GM23338 (cell line): ENCODE measurements around the gene AKAP13. TPM values are rescaled to one million over a fixed set of nuclear protein-coding genes. Genes with fewer than 3 reads are reported as not detected.

Source experiments
- ATAC-seq: fragments of 200-7000 bp; cut with Tn5 transposase; 3 replicates; pipeline ENCODE4 v1.9.1; 2020
- DNase-seq: peaks from one replicate; pipeline ENCODE4 v3.0.0-alpha.2; 2015; ENCODE audit warnings: low spot score
- H2AFZ ChIP-seq: fragments of 200-600 bp; sonication (generic); 2 replicates; pipeline ENCODE4 v1.8.0; 2016; ENCODE audit warnings: antibody characterized with exemption, mild to moderate bottlenecking, moderate library complexity
- H3F3A ChIP-seq: fragments of 200-600 bp; sonication (generic); replicated peaks from 2 replicates; pipeline ENCODE4 v1.8.0; 2017; ENCODE audit warnings: antibody characterized with exemption, mixed run types, low read depth
- H3K27ac ChIP-seq: fragments of 200-600 bp; sonication (generic); 2 replicates; pipeline ENCODE4 v1.6.1; 2016; ENCODE audit warnings: low read depth
- H3K27me3 ChIP-seq: fragments of 200-600 bp; sonication (generic); 2 replicates; pipeline ENCODE4 v1.8.0; 2016; ENCODE audit warnings: mild to moderate bottlenecking, mixed run types, moderate library complexity; ENCODE audit not compliant: insufficient read depth
- H3K36me3 ChIP-seq: fragments of 200-600 bp; sonication (generic); 2 replicates; pipeline ENCODE4 v1.8.0; 2016; ENCODE audit warnings: mild to moderate bottlenecking; ENCODE audit not compliant: insufficient read depth
- H3K4me1 ChIP-seq: fragments of 200-600 bp; sonication (generic); 2 replicates; pipeline ENCODE4 v1.8.0; 2016; ENCODE audit warnings: mild to moderate bottlenecking, moderate library complexity; ENCODE audit not compliant: insufficient read depth
- H3K4me2 ChIP-seq: fragments of 200-600 bp; sonication (generic); 2 replicates; pipeline ENCODE4 v1.7.1; 2017; ENCODE audit warnings: mixed run types
- H3K4me3 ChIP-seq: fragments of 200-600 bp; sonication (generic); 2 replicates; pipeline ENCODE4 v1.6.1; 2016; ENCODE audit warnings: mixed run types
- H3K79me2 ChIP-seq: fragments of 200-600 bp; sonication (generic); replicated peaks from 2 replicates; pipeline ENCODE4 v1.8.0; 2017; ENCODE audit warnings: mild to moderate bottlenecking; ENCODE audit not compliant: insufficient read depth
- H3K9me2 ChIP-seq: fragments of 200-600 bp; sonication (generic); 2 replicates; pipeline ENCODE4 v1.8.0; 2017; ENCODE audit not compliant: insufficient read depth
- H4K20me1 ChIP-seq: fragments of 200-600 bp; sonication (generic); replicated peaks from 2 replicates; pipeline ENCODE4 v1.8.0; 2017; ENCODE audit warnings: mild to moderate bottlenecking; ENCODE audit not compliant: insufficient read depth
- H3K27ac Mint-ChIP-seq: 2 replicates; pipeline ENCODE4 v1.8.0; 2020; ENCODE audit warnings: inconsistent platforms, mild to moderate bottlenecking, moderate library complexity, mixed read lengths
- H3K27me3 Mint-ChIP-seq: 3 replicates; pipeline ENCODE4 v1.8.0; 2022; ENCODE audit warnings: low read depth, mild to moderate bottlenecking, moderate library complexity, mixed read lengths, inconsistent platforms; ENCODE audit not compliant: insufficient read depth, poor library complexity
- H3K36me3 Mint-ChIP-seq: 3 replicates; pipeline ENCODE4 v1.8.0; 2021; ENCODE audit warnings: low read depth, mild to moderate bottlenecking, inconsistent platforms, moderate library complexity, mixed read lengths
- H3K4me1 Mint-ChIP-seq: 3 replicates; pipeline ENCODE4 v1.8.0; 2020; ENCODE audit warnings: mild to moderate bottlenecking, inconsistent platforms, mixed read lengths
- H3K4me3 Mint-ChIP-seq: 3 replicates; pipeline ENCODE4 v1.8.0; 2021; ENCODE audit warnings: moderate library complexity, mild to moderate bottlenecking, inconsistent platforms, mixed read lengths
- H3K9me3 Mint-ChIP-seq: 3 replicates; pipeline ENCODE4 v1.8.0; 2020; ENCODE audit warnings: moderate library complexity, mild to moderate bottlenecking, inconsistent platforms, mixed read lengths
- CREB1 ChIP-seq: fragments of 250-450 bp; sonication (Bioruptor Pico); IDR thresholded peaks from 2 replicates; pipeline ENCODE4 v1.5.0; 2020; ENCODE audit warnings: low read depth, mild to moderate bottlenecking, moderate library complexity
- CTCF ChIP-seq, 2 experiments: fragments of 200-600 bp in 1 of 2; sonication (generic) in 1 of 2; conservative IDR thresholded peaks; 2 replicates each; pipeline versions ENCODE4 v1.5.1 to v1.6.1; 2016 to 2017; ENCODE audit warnings: antibody characterized with exemption in 2 of 2, low read depth in 2 of 2, mild to moderate bottlenecking in 2 of 2, moderate library complexity in 1 of 2
- ETS1 ChIP-seq: IDR thresholded peaks from 2 replicates; pipeline ENCODE4 v1.6.1; 2016; ENCODE audit warnings: antibody characterized with exemption
- EZH2 ChIP-seq: fragments of 200-600 bp; sonication (generic); IDR thresholded peaks from one replicate; pipeline ENCODE4 v1.8.0; 2017; ENCODE audit warnings: antibody characterized with exemption, mild to moderate bottlenecking, low read depth; ENCODE audit not compliant: unreplicated experiment
- EZH2phosphoT487 ChIP-seq: fragments of 200-600 bp; sonication (generic); IDR thresholded peaks from one replicate; pipeline ENCODE4 v1.8.1; 2018; ENCODE audit warnings: antibody characterized with exemption; ENCODE audit not compliant: unreplicated experiment
- NANOG ChIP-seq: IDR thresholded peaks from 2 replicates; pipeline ENCODE4 v1.6.1; 2016; ENCODE audit warnings: antibody characterized with exemption, borderline replicate concordance
- POLR2AphosphoS5 ChIP-seq: IDR thresholded peaks from 2 replicates; pipeline ENCODE4 v1.6.1; 2016; ENCODE audit warnings: antibody characterized with exemption, low read depth
- STAT1 ChIP-seq: IDR thresholded peaks from one replicate; pipeline ENCODE4 v1.6.1; 2016; ENCODE audit warnings: antibody characterized with exemption; ENCODE audit not compliant: unreplicated experiment
- ZNF114 ChIP-seq: fragments of 250-450 bp; sonication (Bioruptor Pico); IDR thresholded peaks from 2 replicates; pipeline ENCODE4 v1.5.0; 2020; ENCODE audit warnings: mild to moderate bottlenecking, moderate library complexity
- ZNF331 ChIP-seq: fragments of 250-450 bp; sonication (Bioruptor Pico); IDR thresholded peaks from 2 replicates; pipeline ENCODE4 v1.5.0; 2020; ENCODE audit warnings: low read depth, mild to moderate bottlenecking, moderate library complexity
- polyA plus RNA-seq: library from polyadenylated mRNA; unstranded; fragments of >200 nt; fragmentation: Nextera tagmentation; extraction: Ambion mirVana; gene quantifications from 2 replicates; pipeline ENCODE4 v1.2.1, GENCODE V29; 2016
- total RNA-seq: library from RNA; depleted of rRNA; stranded (reverse); fragments of >200 nt; shearing (Covaris generic); gene quantifications from 2 replicates; pipeline ENCODE4 v1.2.3, GENCODE V29; 2014
- TF ChIP-seq, protein P1 (sequence below): IDR thresholded peaks from one replicate; pipeline ENCODE4 v1.6.1; 2018; ENCODE audit warnings: antibody characterized with exemption; ENCODE audit not compliant: unreplicated experiment
- TF ChIP-seq, protein P2 (sequence below): fragments of 250-450 bp; sonication (Bioruptor Pico); IDR thresholded peaks from 2 replicates; pipeline ENCODE4 v1.5.0; 2020; ENCODE audit warnings: mild to moderate bottlenecking, moderate library complexity

Gene AKAP13
- total and polyA plus RNA-seq, 2 experiments from 2014 or later = 46.2 to 60.7 TPM

- TF ChIP-seq ETS1 (no peak), POLR2AphosphoS5 (no peak), EZH2phosphoT487 (no peak), ZNF114 (CRISPR knock-in tag) (no peak), ZNF331 (CRISPR knock-in tag) (no peak), CREB1 (CRISPR knock-in tag) (no peak), NANOG (no peak), EZH2 (no peak), STAT1 (no peak), CTCF (conservative IDR thresholded peaks at IDR 0.05; ENCODE audit: low read depth in 2 of 2) (no peak)
- TF ChIP-seq, protein P1, sequence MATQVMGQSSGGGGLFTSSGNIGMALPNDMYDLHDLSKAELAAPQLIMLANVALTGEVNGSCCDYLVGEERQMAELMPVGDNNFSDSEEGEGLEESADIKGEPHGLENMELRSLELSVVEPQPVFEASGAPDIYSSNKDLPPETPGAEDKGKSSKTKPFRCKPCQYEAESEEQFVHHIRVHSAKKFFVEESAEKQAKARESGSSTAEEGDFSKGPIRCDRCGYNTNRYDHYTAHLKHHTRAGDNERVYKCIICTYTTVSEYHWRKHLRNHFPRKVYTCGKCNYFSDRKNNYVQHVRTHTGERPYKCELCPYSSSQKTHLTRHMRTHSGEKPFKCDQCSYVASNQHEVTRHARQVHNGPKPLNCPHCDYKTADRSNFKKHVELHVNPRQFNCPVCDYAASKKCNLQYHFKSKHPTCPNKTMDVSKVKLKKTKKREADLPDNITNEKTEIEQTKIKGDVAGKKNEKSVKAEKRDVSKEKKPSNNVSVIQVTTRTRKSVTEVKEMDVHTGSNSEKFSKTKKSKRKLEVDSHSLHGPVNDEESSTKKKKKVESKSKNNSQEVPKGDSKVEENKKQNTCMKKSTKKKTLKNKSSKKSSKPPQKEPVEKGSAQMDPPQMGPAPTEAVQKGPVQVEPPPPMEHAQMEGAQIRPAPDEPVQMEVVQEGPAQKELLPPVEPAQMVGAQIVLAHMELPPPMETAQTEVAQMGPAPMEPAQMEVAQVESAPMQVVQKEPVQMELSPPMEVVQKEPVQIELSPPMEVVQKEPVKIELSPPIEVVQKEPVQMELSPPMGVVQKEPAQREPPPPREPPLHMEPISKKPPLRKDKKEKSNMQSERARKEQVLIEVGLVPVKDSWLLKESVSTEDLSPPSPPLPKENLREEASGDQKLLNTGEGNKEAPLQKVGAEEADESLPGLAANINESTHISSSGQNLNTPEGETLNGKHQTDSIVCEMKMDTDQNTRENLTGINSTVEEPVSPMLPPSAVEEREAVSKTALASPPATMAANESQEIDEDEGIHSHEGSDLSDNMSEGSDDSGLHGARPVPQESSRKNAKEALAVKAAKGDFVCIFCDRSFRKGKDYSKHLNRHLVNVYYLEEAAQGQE = no peak
- TF ChIP-seq, protein P2, sequence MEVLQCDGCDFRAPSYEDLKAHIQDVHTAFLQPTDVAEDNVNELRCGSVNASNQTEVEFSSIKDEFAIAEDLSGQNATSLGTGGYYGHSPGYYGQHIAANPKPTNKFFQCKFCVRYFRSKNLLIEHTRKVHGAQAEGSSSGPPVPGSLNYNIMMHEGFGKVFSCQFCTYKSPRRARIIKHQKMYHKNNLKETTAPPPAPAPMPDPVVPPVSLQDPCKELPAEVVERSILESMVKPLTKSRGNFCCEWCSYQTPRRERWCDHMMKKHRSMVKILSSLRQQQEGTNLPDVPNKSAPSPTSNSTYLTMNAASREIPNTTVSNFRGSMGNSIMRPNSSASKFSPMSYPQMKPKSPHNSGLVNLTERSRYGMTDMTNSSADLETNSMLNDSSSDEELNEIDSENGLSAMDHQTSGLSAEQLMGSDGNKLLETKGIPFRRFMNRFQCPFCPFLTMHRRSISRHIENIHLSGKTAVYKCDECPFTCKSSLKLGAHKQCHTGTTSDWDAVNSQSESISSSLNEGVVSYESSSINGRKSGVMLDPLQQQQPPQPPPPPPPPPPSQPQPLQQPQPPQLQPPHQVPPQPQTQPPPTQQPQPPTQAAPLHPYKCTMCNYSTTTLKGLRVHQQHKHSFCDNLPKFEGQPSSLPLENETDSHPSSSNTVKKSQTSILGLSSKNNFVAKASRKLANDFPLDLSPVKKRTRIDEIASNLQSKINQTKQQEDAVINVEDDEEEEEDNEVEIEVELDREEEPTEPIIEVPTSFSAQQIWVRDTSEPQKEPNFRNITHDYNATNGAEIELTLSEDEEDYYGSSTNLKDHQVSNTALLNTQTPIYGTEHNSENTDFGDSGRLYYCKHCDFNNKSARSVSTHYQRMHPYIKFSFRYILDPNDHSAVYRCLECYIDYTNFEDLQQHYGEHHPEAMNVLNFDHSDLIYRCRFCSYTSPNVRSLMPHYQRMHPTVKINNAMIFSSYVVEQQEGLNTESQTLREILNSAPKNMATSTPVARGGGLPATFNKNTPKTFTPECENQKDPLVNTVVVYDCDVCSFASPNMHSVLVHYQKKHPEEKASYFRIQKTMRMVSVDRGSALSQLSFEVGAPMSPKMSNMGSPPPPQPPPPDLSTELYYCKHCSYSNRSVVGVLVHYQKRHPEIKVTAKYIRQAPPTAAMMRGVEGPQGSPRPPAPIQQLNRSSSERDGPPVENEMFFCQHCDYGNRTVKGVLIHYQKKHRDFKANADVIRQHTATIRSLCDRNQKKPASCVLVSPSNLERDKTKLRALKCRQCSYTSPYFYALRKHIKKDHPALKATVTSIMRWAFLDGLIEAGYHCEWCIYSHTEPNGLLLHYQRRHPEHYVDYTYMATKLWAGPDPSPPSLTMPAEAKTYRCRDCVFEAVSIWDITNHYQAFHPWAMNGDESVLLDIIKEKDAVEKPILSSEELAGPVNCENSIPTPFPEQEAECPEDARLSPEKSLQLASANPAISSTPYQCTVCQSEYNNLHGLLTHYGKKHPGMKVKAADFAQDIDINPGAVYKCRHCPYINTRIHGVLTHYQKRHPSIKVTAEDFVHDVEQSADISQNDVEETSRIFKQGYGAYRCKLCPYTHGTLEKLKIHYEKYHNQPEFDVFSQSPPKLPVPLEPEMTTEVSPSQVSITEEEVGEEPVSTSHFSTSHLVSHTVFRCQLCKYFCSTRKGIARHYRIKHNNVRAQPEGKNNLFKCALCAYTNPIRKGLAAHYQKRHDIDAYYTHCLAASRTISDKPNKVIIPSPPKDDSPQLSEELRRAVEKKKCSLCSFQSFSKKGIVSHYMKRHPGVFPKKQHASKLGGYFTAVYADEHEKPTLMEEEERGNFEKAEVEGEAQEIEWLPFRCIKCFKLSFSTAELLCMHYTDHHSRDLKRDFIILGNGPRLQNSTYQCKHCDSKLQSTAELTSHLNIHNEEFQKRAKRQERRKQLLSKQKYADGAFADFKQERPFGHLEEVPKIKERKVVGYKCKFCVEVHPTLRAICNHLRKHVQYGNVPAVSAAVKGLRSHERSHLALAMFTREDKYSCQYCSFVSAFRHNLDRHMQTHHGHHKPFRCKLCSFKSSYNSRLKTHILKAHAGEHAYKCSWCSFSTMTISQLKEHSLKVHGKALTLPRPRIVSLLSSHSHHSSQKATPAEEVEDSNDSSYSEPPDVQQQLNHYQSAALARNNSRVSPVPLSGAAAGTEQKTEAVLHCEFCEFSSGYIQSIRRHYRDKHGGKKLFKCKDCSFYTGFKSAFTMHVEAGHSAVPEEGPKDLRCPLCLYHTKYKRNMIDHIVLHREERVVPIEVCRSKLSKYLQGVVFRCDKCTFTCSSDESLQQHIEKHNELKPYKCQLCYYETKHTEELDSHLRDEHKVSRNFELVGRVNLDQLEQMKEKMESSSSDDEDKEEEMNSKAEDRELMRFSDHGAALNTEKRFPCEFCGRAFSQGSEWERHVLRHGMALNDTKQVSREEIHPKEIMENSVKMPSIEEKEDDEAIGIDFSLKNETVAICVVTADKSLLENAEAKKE (CRISPR knock-in tag) = no peak
- H3K4me2 ChIP-seq = no peak overlapping the region
Observed at GRCh38 chr15:85412066-85412465, 31.7 kb downstream of the AKAP13 start.

More at GRCh38 chr15:85412066-85412465, 31.7 kb downstream of the AKAP13 start:
- no peak overlapping the region for H3K27ac Mint-ChIP-seq
- H3K4me3 Mint-ChIP-seq = no peak overlapping the region
- Histone ChIP-seq H2AFZ (no peak overlapping the region), H3K27ac (no peak overlapping the region), H3K27me3 (no peaks in the 10 kb centered on the region), H3K4me3 (no peak overlapping the region), H3F3A (no peaks in the 10 kb centered on the region), H3K9me2 (no peaks in the 10 kb centered on the region), H3K4me1 (peaks cover 7% of the 10 kb centered on the region), H3K36me3 (no peaks in the 10 kb centered on the region), H3K79me2 (peaks cover 100% of the 10 kb centered on the region), H4K20me1 (peaks cover 14% of the 10 kb centered on the region)
- DNase-seq (no peak), ATAC-seq (no peak)
- H3K9me3 Mint-ChIP-seq = no peaks in the 10 kb centered on the region
- H3K27me3 Mint-ChIP-seq = no peaks in the 10 kb centered on the region
- peaks cover 32% of the 10 kb centered on the region for H3K4me1 Mint-ChIP-seq
- no peaks in the 10 kb centered on the region for H3K36me3 Mint-ChIP-seq
